GM18499 (cell line): ENCODE results near the gene DNAJC2.
"Not testable (repeated sequence)": the region's sequence is repeated elsewhere in the genome, so short reads cannot be mapped to it uniquely, and the experiment has no call there.

ENCODE experiments used
- ATAC-seq: cut with Tn5 transposase; IDR thresholded peaks from one replicate; pipeline ENCODE4 v1.9.1; 2021; ENCODE audit warnings: moderate number of reproducible peaks; ENCODE audit not compliant: insufficient read depth, unreplicated experiment

The DNAJC2 gene

GRCh38 chr7:103274867-103275266 lies 69.7 kb downstream of the DNAJC2 start:
- not testable (repeated sequence) for ATAC-seq

GRCh38 chr7:103273374-103273773 lies 71.2 kb downstream of the DNAJC2 start:
- not testable (repeated sequence) for ATAC-seq

- ATAC-seq, result not testable (repeated sequence)
Observed at GRCh38 chr7:103266229-103266628, 78.3 kb downstream of the DNAJC2 start.

- ATAC-seq, result not testable (repeated sequence)
Observed at GRCh38 chr7:103264054-103264453, 80.5 kb downstream of the DNAJC2 start.
